Right hindlimb (tissue), 1 donor: ENCODE measurements around the gene HDAC5.
"Not testable (repeated sequence)": the region's sequence is repeated elsewhere in the genome, so short reads cannot be mapped to it uniquely, and the experiment has no call there.

ENCODE experiments used
- DNase-seq: peaks from one replicate; pipeline ENCODE4 v3.0.0-alpha.2; 2018

HDAC5 gene

GRCh38 chr17:44063704-44064639 is 59.5 kb downstream of the HDAC5 start:
- no peak for DNase-seq

GRCh38 chr17:44062871-44063270 is 60.6 kb downstream of the HDAC5 start:
- no peak for DNase-seq

GRCh38 chr17:44061446-44061845 is 62.0 kb downstream of the HDAC5 start:
- no peak for DNase-seq

- no peak for DNase-seq
Observed at GRCh38 chr17:44059101-44059892, 64.1 kb downstream of the HDAC5 start.

GRCh38 chr17:44053125-44053872 is 70.1 kb downstream of the HDAC5 start:
- no peak for DNase-seq

GRCh38 chr17:44049294-44050060 is 74.0 kb downstream of the HDAC5 start:
- DNase-seq, result peak; percentile 69

GRCh38 chr17:44046893-44047292 is 76.5 kb downstream of the HDAC5 start:
- not testable (repeated sequence) for DNase-seq

GRCh38 chr17:44045486-44045885 is 78.0 kb downstream of the HDAC5 start:
- DNase-seq, result no peak

- DNase-seq, result no peak
Observed at GRCh38 chr17:44044071-44044470, 79.4 kb downstream of the HDAC5 start.

GRCh38 chr17:44043272-44043696 is 80.2 kb downstream of the HDAC5 start:
- DNase-seq, result no peak

GRCh38 chr17:44039829-44040635 is 83.4 kb downstream of the HDAC5 start:
- DNase-seq, result no peak

- DNase-seq, result peak; percentile 35
Observed at GRCh38 chr17:44038604-44039011, 84.8 kb downstream of the HDAC5 start.

- no peak for DNase-seq
Observed at GRCh38 chr17:44037471-44037870, 86.0 kb downstream of the HDAC5 start.

GRCh38 chr17:44034688-44035087 is 88.8 kb downstream of the HDAC5 start:
- not testable (repeated sequence) for DNase-seq

GRCh38 chr17:44033861-44034408 is 89.5 kb downstream of the HDAC5 start:
- DNase-seq, result no peak

GRCh38 chr17:44030482-44030881 is 93.0 kb downstream of the HDAC5 start:
- DNase-seq, result no peak

- no peak for DNase-seq
Observed at GRCh38 chr17:44029736-44030135, 93.7 kb downstream of the HDAC5 start.
